Thoracic aorta (tissue), 2 donors: ENCODE measurements around the gene CEP57L1. TPM values are rescaled to one million over a fixed set of nuclear protein-coding genes. Genes with fewer than 3 reads are reported as not detected.

Source experiments
- ATAC-seq: fragments of 150-250 bp; one replicate; pipeline ENCODE4 v1.8.0; 2017; ENCODE audit warnings: low read depth; ENCODE audit not compliant: insufficient number of reproducible peaks, low FRiP score
- DNase-seq: peaks from one replicate; pipeline ENCODE4 v3.0.0-alpha.2; 2020; ENCODE audit warnings: low spot score
- H3K27ac ChIP-seq, 2 donors: fragments of 200-600 bp; sonication (generic); 1 replicate in 1 of 2; 2 replicates in 1 of 2; pipeline ENCODE4 v1.5.1; 2016; ENCODE audit warnings: mild to moderate bottlenecking in 2 of 2, moderate library complexity in 2 of 2
- H3K27me3 ChIP-seq: fragments of 200-600 bp; sonication (generic); replicated peaks from 2 replicates; pipeline ENCODE4 v1.6.0; 2016; ENCODE audit warnings: mild to moderate bottlenecking; ENCODE audit not compliant: insufficient read depth
- H3K36me3 ChIP-seq: fragments of 200-600 bp; sonication (generic); one replicate; pipeline ENCODE4 v1.5.1; 2016
- H3K4me1 ChIP-seq, 2 donors: fragments of 200-600 bp; sonication (generic); 1 replicate in 1 of 2; 2 replicates in 1 of 2; pipeline versions ENCODE4 v1.5.1 to v1.6.0; 2016; ENCODE audit warnings: low read depth in 2 of 2, mild to moderate bottlenecking in 1 of 2; ENCODE audit not compliant: control insufficient read depth in 1 of 2
- H3K4me3 ChIP-seq: fragments of 200-600 bp; sonication (generic); 2 replicates; pipeline ENCODE4 v1.5.1; 2016; ENCODE audit warnings: mild to moderate bottlenecking
- H3K9me3 ChIP-seq: fragments of 200-600 bp; sonication (generic); 2 replicates; pipeline ENCODE4 v1.5.1; 2016
- total RNA-seq, 2 donors: library from RNA; depleted of rRNA; stranded (reverse); fragments of >200 nt; gene quantifications; one replicate each; pipeline versions ENCODE4 v1.1.0 to v1.2.3, GENCODE V29; 2016
- TF ChIP-seq, protein P1 (sequence below): fragments of 200-600 bp; sonication (generic); IDR thresholded peaks from one replicate; pipeline ENCODE4 v1.5.1; 2019; ENCODE audit warnings: antibody characterized with exemption

Gene CEP57L1
- total RNA-seq, 2 donors from 2014 or later, result 9.8 to 29.5 TPM

- Histone ChIP-seq H3K27ac (no peak overlapping the region), H3K4me1 (peaks cover 19 to 50% of the 10 kb centered on the region in 2 donors), H3K27me3 (no peaks in the 10 kb centered on the region), H3K36me3 (no peaks in the 10 kb centered on the region), H3K4me3 (no peak overlapping the region), H3K9me3 (no peaks in the 10 kb centered on the region)
- TF ChIP-seq, protein P1, sequence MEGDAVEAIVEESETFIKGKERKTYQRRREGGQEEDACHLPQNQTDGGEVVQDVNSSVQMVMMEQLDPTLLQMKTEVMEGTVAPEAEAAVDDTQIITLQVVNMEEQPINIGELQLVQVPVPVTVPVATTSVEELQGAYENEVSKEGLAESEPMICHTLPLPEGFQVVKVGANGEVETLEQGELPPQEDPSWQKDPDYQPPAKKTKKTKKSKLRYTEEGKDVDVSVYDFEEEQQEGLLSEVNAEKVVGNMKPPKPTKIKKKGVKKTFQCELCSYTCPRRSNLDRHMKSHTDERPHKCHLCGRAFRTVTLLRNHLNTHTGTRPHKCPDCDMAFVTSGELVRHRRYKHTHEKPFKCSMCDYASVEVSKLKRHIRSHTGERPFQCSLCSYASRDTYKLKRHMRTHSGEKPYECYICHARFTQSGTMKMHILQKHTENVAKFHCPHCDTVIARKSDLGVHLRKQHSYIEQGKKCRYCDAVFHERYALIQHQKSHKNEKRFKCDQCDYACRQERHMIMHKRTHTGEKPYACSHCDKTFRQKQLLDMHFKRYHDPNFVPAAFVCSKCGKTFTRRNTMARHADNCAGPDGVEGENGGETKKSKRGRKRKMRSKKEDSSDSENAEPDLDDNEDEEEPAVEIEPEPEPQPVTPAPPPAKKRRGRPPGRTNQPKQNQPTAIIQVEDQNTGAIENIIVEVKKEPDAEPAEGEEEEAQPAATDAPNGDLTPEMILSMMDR, result no peak
- no peak for ATAC-seq
- no peak for DNase-seq
Observed at GRCh38 chr6:109118337-109118736, 23.0 kb downstream of the CEP57L1 start.

DNA sequence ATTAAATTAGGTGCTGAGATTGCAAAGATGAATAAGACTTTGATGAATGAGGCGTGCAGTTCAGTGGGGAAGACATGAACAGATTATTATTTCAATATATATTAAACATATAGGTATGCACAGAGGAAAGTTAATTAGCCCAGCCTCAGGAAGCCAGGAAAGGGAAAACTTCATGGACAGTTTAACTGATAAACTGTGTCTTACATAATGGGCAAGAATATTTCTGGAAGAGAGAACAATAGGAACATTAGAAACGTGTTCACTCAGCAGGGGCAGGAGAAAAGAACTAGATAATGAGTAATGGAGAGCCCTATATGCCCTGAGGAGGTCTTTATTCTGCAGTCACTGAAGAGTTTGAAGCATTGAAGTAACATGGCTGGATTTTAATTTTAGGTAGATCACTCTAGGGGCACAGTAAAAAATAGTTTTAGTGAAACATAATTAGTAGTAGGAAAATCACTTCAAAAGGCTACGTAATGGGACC lies 23.6 kb downstream of the CEP57L1 start:
- TF ChIP-seq, protein P1, result no peak
- Histone ChIP-seq H3K36me3 (no peaks in the 10 kb centered on the region), H3K4me1 (peaks cover 19 to 50% of the 10 kb centered on the region in 2 donors), H3K9me3 (no peaks in the 10 kb centered on the region), H3K27me3 (no peaks in the 10 kb centered on the region), H3K27ac (no peak overlapping the region), H3K4me3 (no peak overlapping the region)
- DNase-seq (no peak), ATAC-seq (no peak)

- Histone ChIP-seq H3K36me3 (no peaks in the 10 kb centered on the region), H3K9me3 (no peaks in the 10 kb centered on the region), H3K4me3 (no peak overlapping the region), H3K4me1 (peaks cover 15 to 47% of the 10 kb centered on the region in 2 donors), H3K27me3 (no peaks in the 10 kb centered on the region), H3K27ac (no peak overlapping the region)
- DNase-seq (no peak), ATAC-seq (no peak)
- TF ChIP-seq, protein P1, result no peak
Observed at GRCh38 chr6:109121411-109121810, 26.1 kb downstream of the CEP57L1 start.

GRCh38 chr6:109124219-109124618 lies 28.9 kb downstream of the CEP57L1 start:
- Histone ChIP-seq H3K9me3 (no peaks in the 10 kb centered on the region), H3K27me3 (no peaks in the 10 kb centered on the region), H3K27ac (no peak overlapping the region), H3K4me3 (no peak overlapping the region), H3K4me1 (peaks cover 11 to 30% of the 10 kb centered on the region in 2 donors), H3K36me3 (no peaks in the 10 kb centered on the region)
- ATAC-seq (no peak), DNase-seq (no peak)
- TF ChIP-seq, protein P1, result no peak

- Histone ChIP-seq H3K36me3 (no peaks in the 10 kb centered on the region), H3K27me3 (no peaks in the 10 kb centered on the region), H3K4me3 (no peak overlapping the region), H3K9me3 (no peaks in the 10 kb centered on the region), H3K4me1 (peaks cover 11 to 20% of the 10 kb centered on the region in 2 donors), H3K27ac (no peak overlapping the region)
- TF ChIP-seq, protein P1, result no peak
- DNase-seq (no peak), ATAC-seq (no peak)
Observed at GRCh38 chr6:109125504-109125903, 30.2 kb downstream of the CEP57L1 start.
